Stimulated activated CD8-positive, alpha-beta memory T cell treated with anti-CD3 and anti-CD28 coated beads, Interleukin-7, amount 100 ng/mL, for 4 hours (primary cell): ENCODE measurements around the gene SLC25A22.
A peak's percentile ranks its signal among the peaks of the same experiment; 100 is the strongest.

Experiments
- DNase-seq, 2 donors: peaks; one replicate each; pipeline ENCODE4 v3.0.0-alpha.2; 2020; ENCODE audit warnings: low read depth in 2 of 2

The SLC25A22 gene

DNA sequence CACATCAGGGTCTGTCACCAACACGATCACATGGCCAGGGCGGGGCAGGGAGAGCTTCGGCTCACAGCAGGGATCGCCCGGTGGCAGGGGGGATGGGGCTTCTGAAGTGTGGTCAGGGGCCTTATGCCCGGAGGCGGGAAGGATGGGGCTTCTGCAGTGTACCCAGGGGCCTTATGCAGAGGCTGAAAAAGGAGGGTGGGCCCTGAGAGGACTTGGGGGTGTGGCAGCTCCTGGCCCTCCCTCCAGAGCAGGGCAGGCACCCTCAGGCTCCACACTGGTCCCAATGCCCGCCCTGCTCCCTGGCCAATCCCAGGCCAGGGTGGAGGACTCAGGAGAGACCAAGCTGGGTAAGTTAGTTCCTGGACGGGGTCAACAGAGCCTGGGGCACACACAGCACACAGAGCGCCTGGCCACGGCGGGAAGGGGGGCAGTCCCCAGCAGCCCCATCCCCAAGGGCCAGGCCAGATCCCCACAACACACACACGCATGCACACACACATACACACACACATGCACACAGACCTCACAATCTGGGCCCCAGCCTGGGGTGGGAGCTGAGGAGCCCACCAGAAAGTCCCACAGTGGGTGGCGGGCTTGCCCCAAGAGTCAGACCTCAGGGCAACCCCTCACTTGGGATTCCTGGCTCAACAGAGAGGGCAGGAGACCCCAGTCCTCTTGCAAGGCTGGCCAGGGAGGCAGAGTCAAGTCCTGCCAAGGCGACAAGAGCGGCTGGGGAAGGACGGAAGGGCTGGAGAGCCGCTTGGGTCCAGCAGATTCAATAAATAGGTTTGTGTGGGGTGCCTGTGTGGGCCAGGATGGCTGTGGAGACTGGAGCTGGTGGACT lies 7.1 kb downstream of the SLC25A22 start:
- no peak for DNase-seq

DNA sequence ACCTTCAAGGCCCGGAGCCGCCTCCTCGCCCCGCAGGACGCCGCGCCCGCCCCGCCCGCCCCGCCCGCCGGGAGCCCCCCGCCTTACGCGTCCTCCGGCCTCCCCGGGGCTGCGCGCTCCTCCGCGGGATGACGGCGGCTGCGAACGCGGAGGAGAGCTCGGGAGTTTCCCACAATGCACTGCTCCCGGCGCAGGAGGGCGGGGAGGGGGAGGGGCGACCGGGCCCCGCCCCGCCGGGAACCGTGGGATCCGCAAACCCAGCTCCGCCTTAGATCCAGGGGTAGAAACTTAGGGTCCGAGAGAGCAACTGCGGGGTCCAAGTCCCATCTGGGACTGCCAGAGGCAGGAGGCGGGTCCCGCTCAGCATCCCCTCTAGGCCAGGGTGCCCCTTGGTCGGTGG lies 8.1 kb downstream of the SLC25A22 start, which contains the start of gene CEND1:
Gene CEND1 (minus strand): TSS at position 148 of the 400 bp plus-strand sequence. CDS start 1,514 bp downstream, outside the sequence.
- no peak for DNase-seq

DNA sequence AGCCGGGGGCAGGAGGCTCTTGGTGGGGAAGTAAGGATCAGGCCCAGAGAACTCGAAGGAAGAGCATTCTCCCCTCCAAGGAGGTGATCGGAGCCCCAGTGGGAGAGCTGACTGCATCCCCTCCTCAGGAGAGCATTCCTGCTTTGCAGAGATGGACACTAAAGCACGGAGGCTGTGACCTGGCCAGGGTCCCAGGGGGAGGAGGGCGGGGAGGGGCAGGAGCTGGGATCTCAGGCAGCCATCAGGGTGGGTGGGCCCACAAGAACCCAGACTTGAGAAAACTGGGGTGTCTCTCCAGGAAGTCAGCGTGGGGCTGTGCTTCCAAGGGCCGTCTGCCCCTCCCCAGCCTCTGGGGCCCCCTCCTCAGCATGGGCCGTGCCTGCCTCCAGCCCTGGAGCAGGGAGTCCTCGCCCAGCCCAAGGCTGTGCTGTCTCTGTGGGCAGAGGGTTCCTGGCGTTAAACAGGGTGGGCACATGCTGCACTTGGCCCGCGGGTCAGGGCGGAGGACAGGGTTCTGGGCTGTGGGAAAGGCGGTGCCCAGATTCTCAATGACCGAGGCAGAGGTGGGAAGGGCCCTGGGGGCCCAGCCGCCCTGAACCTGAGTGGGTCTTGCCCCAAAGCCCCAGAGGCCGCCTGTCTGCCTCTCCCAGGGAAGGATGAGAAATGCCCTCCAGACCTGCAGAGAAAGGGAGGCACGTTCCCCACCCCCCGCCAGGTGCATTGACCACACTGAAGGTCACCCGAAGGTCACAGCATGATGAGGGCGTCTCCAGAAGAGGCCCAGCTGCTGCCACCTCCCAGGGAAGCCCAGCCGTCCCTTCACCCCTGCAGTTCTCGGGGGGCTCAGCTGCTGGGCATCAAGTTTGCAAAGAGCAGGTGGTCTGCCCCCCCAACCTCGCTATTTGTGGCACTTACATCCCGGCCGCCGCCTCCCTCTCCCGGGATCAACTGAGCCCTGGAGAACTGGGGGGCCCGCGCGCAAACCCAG lies 8.8 kb downstream of the SLC25A22 start:
- no peak for DNase-seq

- no peak for DNase-seq
Measured at GRCh38 chr11:788009-788640, 10.0 kb downstream of the SLC25A22 start.

- no peak for DNase-seq
Measured at GRCh38 chr11:787084-787675, 10.9 kb downstream of the SLC25A22 start.

DNA sequence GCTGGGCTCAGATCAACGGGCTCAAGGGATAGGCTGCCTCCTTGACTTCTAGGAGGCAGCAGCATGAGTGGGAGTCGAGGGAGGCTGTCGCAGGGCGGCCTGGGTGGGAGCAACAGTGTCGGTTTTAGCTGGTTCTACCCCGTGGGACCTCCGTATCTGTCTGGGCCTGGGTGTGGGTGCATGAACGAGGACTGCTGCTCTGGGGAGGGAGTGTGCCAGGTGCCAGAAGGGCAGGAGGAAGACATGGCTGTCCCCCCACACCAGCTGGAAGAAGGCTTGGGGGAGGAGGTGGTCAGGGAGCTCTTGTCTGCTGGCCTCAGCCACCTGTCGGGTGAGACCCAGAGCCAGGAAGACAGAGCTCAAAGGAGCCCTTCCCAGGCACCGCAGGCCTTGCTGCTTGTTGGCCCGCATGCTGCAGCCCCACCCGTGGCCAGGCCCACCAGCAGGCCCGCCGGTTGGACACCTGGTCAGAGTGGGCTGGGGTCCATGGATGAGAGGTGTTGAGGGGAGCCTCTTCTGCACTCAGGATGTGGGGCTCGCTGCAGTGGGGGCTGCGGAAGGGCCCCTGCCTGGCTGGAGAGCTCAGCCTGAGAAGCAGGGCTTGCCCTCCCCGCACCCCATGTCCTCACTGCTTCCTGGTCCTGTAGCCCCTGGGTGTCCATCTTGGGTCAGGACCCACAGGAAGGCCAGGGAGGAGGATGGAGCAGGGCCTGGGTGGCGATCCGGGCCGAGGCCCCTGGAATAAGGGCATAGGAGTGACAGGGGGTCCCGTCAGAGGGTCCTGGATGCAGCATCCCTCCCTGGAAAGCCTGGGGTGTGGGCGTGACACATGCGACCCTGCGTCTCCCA lies 11.6 kb downstream of the SLC25A22 start:
- no peak for DNase-seq

GRCh38 chr11:783581-784015 lies 14.5 kb downstream of the SLC25A22 start:
- no peak for DNase-seq

- no peak for DNase-seq
Measured at GRCh38 chr11:782264-783174, 15.6 kb downstream of the SLC25A22 start.

GRCh38 chr11:779955-780532 lies 18.0 kb downstream of the SLC25A22 start:
- DNase-seq, result no peak

GRCh38 chr11:778976-779954 lies 18.8 kb downstream of the SLC25A22 start:
- DNase-seq, result no peak

- peak; percentile 82 to 91 for DNase-seq
Measured at GRCh38 chr11:777288-778255, 20.5 kb downstream of the SLC25A22 start, which contains the start of gene GATD1. GATD1 (minus strand) TSS chr11:777487; CDS start chr11:777462, 25 bp downstream.

- DNase-seq, result no peak
Measured at GRCh38 chr11:776561-777287, 21.4 kb downstream of the SLC25A22 start.

DNA sequence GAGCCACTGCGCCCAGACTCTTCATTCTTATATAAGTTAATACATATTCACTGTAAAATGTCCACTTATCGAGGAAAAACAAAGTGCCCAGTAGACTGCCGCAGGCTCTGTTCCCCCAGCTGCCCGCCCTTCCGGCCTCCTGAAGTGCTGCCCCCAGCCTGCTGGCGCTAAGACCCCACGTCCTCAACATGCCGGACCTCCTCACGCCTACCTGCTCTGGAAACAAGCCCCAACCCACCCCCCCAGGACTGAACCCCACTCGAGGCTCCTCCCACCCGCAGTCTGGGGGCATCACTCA lies 21.9 kb downstream of the SLC25A22 start:
- no peak for DNase-seq

- DNase-seq, result no peak
Measured at GRCh38 chr11:774873-775592, 23.0 kb downstream of the SLC25A22 start.

- DNase-seq, result no peak
Measured at GRCh38 chr11:773830-774229, 24.3 kb downstream of the SLC25A22 start.
